Fibroblast of lung (primary cell): ENCODE data around the gene KCTD16. TPM values are rescaled to one million over a fixed set of nuclear protein-coding genes. Genes with fewer than 3 reads are reported as not detected.

Source experiments
- DNase-seq, 2 donors: peaks; one replicate each; pipeline versions ENCODE4 v3.0.0 to v3.0.0-alpha.2; 2010; ENCODE audit warnings: low read depth in 2 of 2
- H2AFZ ChIP-seq: 2 replicates; pipeline ENCODE4 v1.5.1; 2012; ENCODE audit warnings: low read length, control low read depth, inconsistent platforms
- H3K27ac ChIP-seq: 2 replicates; pipeline ENCODE4 v1.5.1; 2011; ENCODE audit warnings: low read length, control low read depth; ENCODE audit not compliant: insufficient read depth
- H3K27me3 ChIP-seq: 2 replicates; pipeline ENCODE4 v1.5.1; 2011; ENCODE audit warnings: mild to moderate bottlenecking, low read length; ENCODE audit not compliant: control insufficient read depth, insufficient read depth
- H3K36me3 ChIP-seq: 2 replicates; pipeline ENCODE4 v1.5.1; 2011; ENCODE audit warnings: low read length; ENCODE audit not compliant: control insufficient read depth, insufficient read depth
- H3K4me1 ChIP-seq: 2 replicates; pipeline ENCODE4 v1.5.1; 2011; ENCODE audit warnings: low read length; ENCODE audit not compliant: control insufficient read depth, insufficient read depth; ENCODE audit errors: extremely low read depth
- H3K4me2 ChIP-seq: 2 replicates; pipeline ENCODE4 v1.5.1; 2011; ENCODE audit warnings: low read length, control low read depth; ENCODE audit not compliant: insufficient read depth; ENCODE audit errors: extremely low read depth
- H3K4me3 ChIP-seq, 4 experiments: fragments of 200-600 bp in 1 of 4; sonication (generic) in 1 of 4; replicated peaks in 1 of 4; 2 replicates each; pipeline ENCODE4 v1.5.1; 2011 to 2016; ENCODE audit warnings: low read length in 4 of 4, low read depth in 3 of 4, mild to moderate bottlenecking in 3 of 4, control low read depth in 2 of 4, inconsistent platforms in 1 of 4, mixed read lengths in 1 of 4; ENCODE audit not compliant: insufficient read depth in 1 of 4; ENCODE audit errors: control extremely low read depth in 1 of 4
- H3K79me2 ChIP-seq: 2 replicates; pipeline ENCODE4 v1.5.1; 2012; ENCODE audit warnings: mild to moderate bottlenecking, low read length, inconsistent platforms; ENCODE audit not compliant: control insufficient read depth, insufficient read depth
- H3K9ac ChIP-seq: 2 replicates; pipeline ENCODE4 v1.5.1; 2011; ENCODE audit warnings: mild to moderate bottlenecking, low read length, control low read depth; ENCODE audit not compliant: insufficient read depth
- H3K9me3 ChIP-seq: 2 replicates; pipeline ENCODE4 v1.5.1; 2012; ENCODE audit warnings: low read depth, low read length; ENCODE audit not compliant: control insufficient read depth, insufficient read depth
- H4K20me1 ChIP-seq: 2 replicates; pipeline ENCODE4 v1.5.1; 2011; ENCODE audit warnings: low read length; ENCODE audit not compliant: control insufficient read depth, insufficient read depth; ENCODE audit errors: extremely low read depth
- EZH2 ChIP-seq: IDR thresholded peaks from 2 replicates; pipeline ENCODE4 v1.5.1; 2012; ENCODE audit warnings: low read length, control low read depth, mild to moderate bottlenecking; ENCODE audit errors: missing control alignments
- polyA plus RNA-seq, 2 donors: library from polyadenylated mRNA; depleted of rRNA in 1 of 2; stranded (reverse) in 1 of 2; unstranded in 1 of 2; fragments of >200 nt; gene quantifications; 2 replicates each; pipeline ENCODE4 v1.2.1, GENCODE V29; 2011 to 2012; ENCODE audit warnings: missing spikeins in 1 of 2
- total RNA-seq: library from RNA; depleted of rRNA; stranded (reverse); fragments of >200 nt; gene quantifications from 2 replicates; pipeline ENCODE4 v1.2.1, GENCODE V29; 2014
- TF ChIP-seq, protein P1 (sequence below), 2 donors: IDR thresholded peaks in 1 of 2; conservative IDR thresholded peaks in 1 of 2; 1 replicate in 1 of 2; 2 replicates in 1 of 2; pipeline ENCODE4 v1.5.1; 2011 to 2012; ENCODE audit warnings: low read length in 2 of 2, control low read depth in 1 of 2, inconsistent platforms in 1 of 2, low read depth in 1 of 2, mild to moderate bottlenecking in 1 of 2

The KCTD16 gene
- total and polyA plus RNA-seq, 2 donors (not counting 1 experiment from before 2014, with no cell fraction given): 0.32 to 1.2 TPM

- Histone ChIP-seq H3K9ac (no peak overlapping the region), H4K20me1 (no peaks in the 10 kb centered on the region), H3K4me2 (no peak overlapping the region), H2AFZ (no peak overlapping the region), H3K9me3 (no peaks in the 10 kb centered on the region), H3K4me3 (no peak overlapping the region), H3K36me3 (no peaks in the 10 kb centered on the region), H3K27me3 (peaks cover 9% of the 10 kb centered on the region), H3K4me1 (no peaks in the 10 kb centered on the region), H3K79me2 (no peaks in the 10 kb centered on the region), H3K27ac (no peak overlapping the region)
- DNase-seq: no peak
- TF ChIP-seq, protein P1, sequence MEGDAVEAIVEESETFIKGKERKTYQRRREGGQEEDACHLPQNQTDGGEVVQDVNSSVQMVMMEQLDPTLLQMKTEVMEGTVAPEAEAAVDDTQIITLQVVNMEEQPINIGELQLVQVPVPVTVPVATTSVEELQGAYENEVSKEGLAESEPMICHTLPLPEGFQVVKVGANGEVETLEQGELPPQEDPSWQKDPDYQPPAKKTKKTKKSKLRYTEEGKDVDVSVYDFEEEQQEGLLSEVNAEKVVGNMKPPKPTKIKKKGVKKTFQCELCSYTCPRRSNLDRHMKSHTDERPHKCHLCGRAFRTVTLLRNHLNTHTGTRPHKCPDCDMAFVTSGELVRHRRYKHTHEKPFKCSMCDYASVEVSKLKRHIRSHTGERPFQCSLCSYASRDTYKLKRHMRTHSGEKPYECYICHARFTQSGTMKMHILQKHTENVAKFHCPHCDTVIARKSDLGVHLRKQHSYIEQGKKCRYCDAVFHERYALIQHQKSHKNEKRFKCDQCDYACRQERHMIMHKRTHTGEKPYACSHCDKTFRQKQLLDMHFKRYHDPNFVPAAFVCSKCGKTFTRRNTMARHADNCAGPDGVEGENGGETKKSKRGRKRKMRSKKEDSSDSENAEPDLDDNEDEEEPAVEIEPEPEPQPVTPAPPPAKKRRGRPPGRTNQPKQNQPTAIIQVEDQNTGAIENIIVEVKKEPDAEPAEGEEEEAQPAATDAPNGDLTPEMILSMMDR (conservative IDR thresholded peaks at IDR 0.05 in 1 of 2, IDR thresholded peaks at IDR 0.05 in 1 of 2; ENCODE audit: low read depth in 1 of 2, low read length in 2 of 2): no peak
- no peak for TF ChIP-seq EZH2
Measured at GRCh38 chr5:144210655-144211054, 40.0 kb downstream of the KCTD16 start.

DNA sequence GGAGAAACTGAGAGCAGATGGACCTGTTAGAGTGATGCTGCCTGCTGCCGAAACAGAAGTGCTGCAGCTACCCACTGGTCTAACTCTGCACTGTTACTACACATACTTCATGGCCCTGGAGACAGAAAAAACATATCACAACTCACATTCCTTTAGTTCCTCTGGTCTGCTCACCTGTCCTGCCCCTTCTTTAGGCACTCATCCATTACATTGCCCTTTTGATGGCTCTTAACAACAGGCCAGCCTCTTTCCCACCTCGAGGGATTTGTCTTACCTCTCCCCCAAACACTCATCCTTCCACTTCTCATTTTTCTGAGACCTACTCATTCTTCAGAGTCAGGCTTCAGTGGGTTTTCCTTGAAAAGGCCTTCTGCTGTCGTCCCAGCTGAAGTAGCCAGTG is 49.2 kb downstream of the KCTD16 start:
- TF ChIP-seq, protein P1 (conservative IDR thresholded peaks at IDR 0.05 in 1 of 2, IDR thresholded peaks at IDR 0.05 in 1 of 2; ENCODE audit: low read depth in 1 of 2, low read length in 2 of 2): no peak
- no peak for TF ChIP-seq EZH2
- H3K4me2 ChIP-seq: no peak overlapping the region

DNA sequence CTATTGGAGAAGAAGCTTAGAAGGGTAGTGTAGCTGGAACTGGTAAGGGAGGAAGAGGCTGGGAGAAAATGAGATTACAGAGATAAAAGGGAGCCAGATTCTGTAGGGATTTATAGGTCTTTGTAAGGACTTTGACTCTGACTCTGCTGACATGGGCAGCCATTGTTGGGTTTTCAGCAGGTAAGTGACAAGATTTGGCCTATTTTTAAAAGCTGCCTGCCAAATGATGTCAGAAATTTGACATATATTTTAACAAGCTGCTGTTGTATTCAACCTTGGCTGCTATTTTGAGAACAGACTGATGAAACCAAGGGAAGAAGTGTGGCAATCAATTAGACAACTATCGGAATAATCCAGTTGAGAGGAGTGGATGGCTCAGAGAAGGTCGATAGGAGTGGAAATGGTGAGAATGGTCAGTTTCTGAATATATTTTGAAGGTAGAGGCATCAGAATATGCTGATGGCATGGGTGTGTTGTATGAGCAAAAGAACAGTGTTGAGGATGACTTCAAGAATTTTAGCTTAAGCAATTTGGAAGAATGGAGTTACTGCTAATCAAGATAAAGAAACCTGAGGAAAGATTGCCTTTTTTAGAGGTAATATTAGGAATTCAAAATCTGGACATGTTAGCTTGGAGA is 56.8 kb downstream of the KCTD16 start:
- H3K27ac ChIP-seq: no peak overlapping the region
- no peaks in the 10 kb centered on the region for H3K79me2 ChIP-seq
- no peak overlapping the region for H3K4me3 ChIP-seq
- no peaks in the 10 kb centered on the region for H3K9me3 ChIP-seq
- H3K4me2 ChIP-seq: no peak overlapping the region
- no peak for DNase-seq
- TF ChIP-seq, protein P1 (conservative IDR thresholded peaks at IDR 0.05 in 1 of 2, IDR thresholded peaks at IDR 0.05 in 1 of 2; ENCODE audit: low read depth in 1 of 2, low read length in 2 of 2): no peak
- no peak for TF ChIP-seq EZH2
- no peak overlapping the region for H3K9ac ChIP-seq
- no peaks in the 10 kb centered on the region for H3K36me3 ChIP-seq
- no peaks in the 10 kb centered on the region for H4K20me1 ChIP-seq
- H3K4me1 ChIP-seq: no peaks in the 10 kb centered on the region
- no peak overlapping the region for H2AFZ ChIP-seq
- H3K27me3 ChIP-seq: no peaks in the 10 kb centered on the region

More for the DNA sequence above, 49.2 kb downstream of the KCTD16 start:
- Histone ChIP-seq H4K20me1 (no peaks in the 10 kb centered on the region), H3K9ac (no peak overlapping the region), H3K79me2 (no peaks in the 10 kb centered on the region), H3K27me3 (no peaks in the 10 kb centered on the region), H3K27ac (no peak overlapping the region), H3K4me1 (no peaks in the 10 kb centered on the region), H2AFZ (no peak overlapping the region), H3K9me3 (no peaks in the 10 kb centered on the region), H3K36me3 (no peaks in the 10 kb centered on the region), H3K4me3 (no peak overlapping the region)
- DNase-seq: no peak
